ENCODE data around the gene CACNA2D1.

The CACNA2D1 gene

DNA sequence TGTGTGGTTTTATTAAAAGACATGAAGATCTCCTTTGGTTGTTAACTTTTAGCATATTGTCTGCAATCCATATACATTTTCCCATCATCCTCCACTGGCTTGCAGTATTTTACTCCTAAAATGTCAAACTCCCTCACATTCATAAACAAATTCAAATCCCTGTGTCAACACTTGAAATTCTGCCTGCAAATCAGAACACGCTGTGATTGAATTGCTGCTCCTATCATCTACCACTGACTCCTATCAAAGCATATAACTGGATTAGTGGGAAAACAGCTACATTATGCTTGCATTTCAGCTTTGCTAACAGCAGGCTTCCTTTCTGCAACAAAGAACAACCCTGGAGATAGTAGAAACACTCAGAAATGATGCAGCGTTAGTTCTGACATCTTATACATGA, 392.0 kb downstream of the CACNA2D1 start:
- H3K36me3 Mint-ChIP-seq = no peaks in the 10 kb centered on the region
- no peaks in the 10 kb centered on the region for H3K27me3 Mint-ChIP-seq
- no peaks in the 10 kb centered on the region for H3K4me1 Mint-ChIP-seq
- H3K9me3 Mint-ChIP-seq = peaks cover 3% of the 10 kb centered on the region
- no peak for ATAC-seq
- no peak overlapping the region for H3K4me3 Mint-ChIP-seq
- H3K27ac Mint-ChIP-seq = no peak overlapping the region

DNA sequence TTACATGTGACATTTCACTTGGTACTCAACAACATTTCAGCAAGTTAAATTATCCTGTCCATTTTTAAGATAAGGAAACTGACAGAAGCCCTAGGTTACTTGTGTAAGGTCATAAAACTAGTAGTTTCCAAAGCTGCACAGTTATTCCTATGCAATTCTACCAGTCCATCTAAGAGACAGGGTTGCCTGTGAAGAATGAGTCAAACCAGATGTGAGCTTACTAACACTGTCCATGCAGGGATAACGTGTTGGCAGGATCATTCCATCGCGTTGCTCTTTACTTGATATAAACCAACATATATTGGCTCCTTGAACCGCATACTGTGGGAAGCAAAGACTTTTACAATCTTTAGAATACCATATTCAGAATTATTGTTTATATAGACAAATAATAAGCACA, 392.8 kb downstream of the CACNA2D1 start:
- ATAC-seq = no peak
- Mint-ChIP-seq H3K4me1 (no peaks in the 10 kb centered on the region), H3K27ac (no peak overlapping the region), H3K9me3 (no peaks in the 10 kb centered on the region), H3K27me3 (no peaks in the 10 kb centered on the region), H3K4me3 (no peak overlapping the region), H3K36me3 (no peaks in the 10 kb centered on the region)

DNA sequence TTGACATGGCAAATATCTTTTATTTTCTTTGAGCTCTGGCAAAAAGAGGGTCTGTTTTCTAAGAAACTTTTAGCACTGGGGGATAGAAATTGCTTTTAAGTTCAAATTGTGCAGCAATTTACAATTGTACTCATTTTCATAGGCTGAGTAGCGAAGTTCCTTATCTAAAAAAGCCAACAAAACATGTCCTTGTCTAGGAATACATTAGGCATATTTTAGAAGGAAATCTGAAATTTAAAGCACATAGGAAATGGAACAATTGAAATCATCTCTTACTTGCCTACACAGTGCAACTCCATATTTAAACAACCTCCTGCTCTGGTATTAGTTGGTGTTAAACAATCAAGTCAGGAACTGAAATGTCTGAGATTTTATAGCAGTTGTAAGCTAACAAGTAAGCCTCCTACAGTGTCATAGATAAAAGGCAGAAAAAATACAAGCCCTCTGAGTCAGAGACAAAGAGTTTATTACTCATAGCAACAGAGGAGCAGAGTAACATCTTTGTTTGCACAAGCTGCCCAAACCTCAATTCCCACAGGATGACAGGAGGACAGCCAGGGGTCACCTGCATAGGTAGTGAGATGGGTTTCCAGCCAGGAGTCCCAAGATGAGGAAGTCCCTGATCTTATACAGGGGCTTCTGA, 393.6 kb downstream of the CACNA2D1 start:
- Mint-ChIP-seq H3K9me3 (no peaks in the 10 kb centered on the region), H3K36me3 (no peaks in the 10 kb centered on the region), H3K4me1 (no peaks in the 10 kb centered on the region), H3K27me3 (no peaks in the 10 kb centered on the region), H3K27ac (no peak overlapping the region), H3K4me3 (no peak overlapping the region)
- ATAC-seq = no peak

DNA sequence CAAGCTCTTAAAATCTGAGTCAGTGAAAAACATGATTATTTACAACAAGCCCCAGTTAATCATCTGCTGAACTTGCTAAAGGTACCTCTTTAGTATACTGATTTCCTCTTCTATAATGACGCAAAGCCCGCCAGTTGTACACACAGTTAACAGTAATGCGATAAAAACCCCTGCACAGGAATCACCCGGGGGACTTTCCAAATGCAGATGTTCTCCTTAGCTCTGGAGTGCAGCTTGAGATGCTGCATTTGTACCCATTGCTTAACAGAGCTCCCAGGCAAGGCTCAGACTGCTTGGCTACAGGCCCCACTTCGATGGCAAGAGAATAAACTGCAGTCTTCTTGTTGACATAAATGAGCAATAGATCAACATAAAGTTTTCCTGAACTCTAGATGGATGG, 394.1 kb downstream of the CACNA2D1 start:
- ATAC-seq = no peak
- Mint-ChIP-seq H3K4me3 (no peak overlapping the region), H3K27me3 (no peaks in the 10 kb centered on the region), H3K27ac (no peak overlapping the region), H3K4me1 (no peaks in the 10 kb centered on the region), H3K36me3 (no peaks in the 10 kb centered on the region), H3K9me3 (no peaks in the 10 kb centered on the region)

DNA sequence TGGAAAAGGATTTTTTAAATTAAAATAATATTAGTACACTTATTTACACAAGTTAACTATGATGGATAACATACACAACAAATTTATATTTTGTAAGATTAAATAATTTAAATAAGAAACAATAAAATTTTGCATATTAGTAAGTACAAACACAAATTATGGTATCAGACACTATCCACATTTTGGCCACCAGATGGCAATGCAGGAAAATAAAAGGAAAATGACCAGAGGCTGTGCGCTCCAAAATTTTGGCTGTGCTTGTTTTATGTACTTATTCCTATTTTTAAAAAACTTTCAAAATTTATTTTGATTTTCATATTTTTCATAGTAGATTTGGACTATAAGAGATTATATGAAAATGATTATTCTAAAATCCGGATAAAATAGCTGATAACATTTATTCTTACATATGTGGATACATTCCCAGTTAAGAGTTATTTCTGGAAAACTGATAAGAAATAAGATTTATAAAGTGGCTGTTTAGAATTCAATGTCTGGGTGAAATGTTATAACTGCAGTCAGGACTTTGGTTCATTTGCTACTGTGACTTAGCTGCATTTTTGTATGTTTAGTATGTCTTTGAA, 399.0 kb downstream of the CACNA2D1 start:
- Mint-ChIP-seq H3K27ac (no peak overlapping the region), H3K27me3 (no peaks in the 10 kb centered on the region), H3K4me1 (no peaks in the 10 kb centered on the region), H3K36me3 (no peaks in the 10 kb centered on the region), H3K4me3 (no peak overlapping the region), H3K9me3 (no peaks in the 10 kb centered on the region)
- ATAC-seq = no peak

DNA sequence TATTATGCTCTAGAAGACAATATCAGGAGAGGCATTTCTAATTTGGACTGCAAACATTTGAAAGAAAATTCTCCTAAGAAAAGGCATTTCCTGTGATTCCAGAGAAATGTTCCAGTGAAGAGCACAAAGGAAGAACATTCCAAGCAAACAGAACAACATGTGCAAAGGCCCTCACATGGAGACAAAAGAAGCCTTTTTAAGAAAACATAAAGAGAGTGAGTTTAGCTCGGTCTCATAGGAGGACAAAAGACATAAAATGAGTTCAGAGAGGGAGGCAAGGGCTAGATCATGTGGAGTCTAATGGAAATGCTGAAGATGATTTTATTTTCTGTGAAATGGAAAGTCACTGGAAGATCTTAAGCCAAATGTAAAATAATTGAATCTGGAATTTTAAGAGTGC, 404.0 kb downstream of the CACNA2D1 start:
- H3K4me3 Mint-ChIP-seq = no peak overlapping the region
- no peak for ATAC-seq
- H3K9me3 Mint-ChIP-seq = no peaks in the 10 kb centered on the region
- no peak overlapping the region for H3K27ac Mint-ChIP-seq
- H3K27me3 Mint-ChIP-seq = no peaks in the 10 kb centered on the region
- no peaks in the 10 kb centered on the region for H3K4me1 Mint-ChIP-seq
- no peaks in the 10 kb centered on the region for H3K36me3 Mint-ChIP-seq

DNA sequence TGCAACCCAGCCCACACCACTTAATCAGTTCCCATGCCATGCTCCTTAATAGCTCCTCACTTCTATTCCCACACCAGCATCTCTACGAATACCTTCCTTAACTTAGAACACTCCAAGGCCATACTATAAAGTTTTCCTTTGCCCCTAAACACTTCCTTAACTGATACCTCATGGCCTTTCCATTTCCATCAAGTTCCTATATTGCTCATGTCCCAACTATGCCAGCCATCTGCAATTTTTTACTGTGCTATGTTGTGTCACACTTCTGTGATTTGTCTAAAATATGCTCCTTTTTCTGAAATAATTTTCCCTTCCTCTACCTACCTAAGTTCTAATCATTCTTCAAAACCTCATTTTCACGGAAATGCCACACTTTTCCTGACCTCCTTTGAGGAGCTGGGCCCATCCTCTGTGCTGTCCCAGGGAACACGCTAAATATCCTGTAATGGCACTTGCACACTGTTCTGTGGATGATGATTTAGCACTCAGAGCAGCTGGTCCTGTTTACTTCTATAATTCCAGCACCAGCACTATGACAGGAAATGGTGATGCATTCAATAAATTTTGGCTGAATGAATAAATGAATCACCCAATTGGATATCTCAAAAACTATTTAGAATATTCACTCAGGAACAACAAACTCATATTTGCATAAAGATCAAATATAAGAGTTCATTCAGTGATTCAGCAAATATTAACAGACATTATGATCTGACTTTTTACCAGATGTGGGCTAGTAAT, 407.3 kb downstream of the CACNA2D1 start:
- Mint-ChIP-seq H3K4me3 (no peak overlapping the region), H3K27me3 (no peaks in the 10 kb centered on the region), H3K27ac (no peak overlapping the region), H3K4me1 (no peaks in the 10 kb centered on the region), H3K36me3 (no peaks in the 10 kb centered on the region), H3K9me3 (no peaks in the 10 kb centered on the region)
- ATAC-seq = no peak

DNA sequence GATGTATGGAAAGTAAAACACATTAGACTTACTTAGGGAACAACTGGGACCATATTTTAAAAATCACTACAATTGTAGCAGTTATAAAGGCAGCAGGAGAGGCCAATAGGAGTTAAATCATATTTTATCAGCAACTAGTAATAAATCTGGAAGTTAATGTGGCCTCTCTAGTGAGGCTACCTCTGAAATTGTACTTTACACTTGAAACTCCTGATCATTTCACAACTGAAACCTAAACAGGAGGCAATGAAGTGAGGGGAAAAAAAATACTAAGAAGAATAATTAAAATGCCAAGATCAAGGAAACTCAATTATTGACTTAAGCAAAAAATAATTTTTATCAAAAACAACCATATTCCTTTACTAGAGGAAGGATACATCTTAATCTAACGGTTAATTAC, 408.1 kb downstream of the CACNA2D1 start:
- Mint-ChIP-seq H3K27ac (no peak overlapping the region), H3K4me1 (no peaks in the 10 kb centered on the region), H3K4me3 (no peak overlapping the region), H3K9me3 (no peaks in the 10 kb centered on the region), H3K27me3 (no peaks in the 10 kb centered on the region), H3K36me3 (no peaks in the 10 kb centered on the region)
- ATAC-seq = no peak

DNA sequence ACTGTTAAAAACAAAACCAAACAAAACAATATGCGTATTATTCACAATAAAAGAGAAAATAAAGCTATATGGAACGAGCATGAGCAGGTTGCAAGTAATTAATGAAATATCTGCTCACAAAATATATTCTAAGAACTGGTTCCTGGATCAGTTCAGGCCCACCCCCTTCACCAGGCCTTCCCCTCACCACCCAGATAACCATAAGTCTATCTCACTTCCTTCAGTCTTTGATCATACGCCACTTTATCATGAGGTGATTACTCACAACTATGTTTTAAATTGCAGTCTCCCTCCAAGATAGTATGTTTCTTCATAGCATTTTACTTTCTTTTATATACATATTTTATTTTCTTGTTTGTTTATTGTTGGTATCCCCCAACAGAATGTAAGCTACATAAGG, 410.7 kb downstream of the CACNA2D1 start:
- no peak for ATAC-seq
- Mint-ChIP-seq H3K9me3 (no peaks in the 10 kb centered on the region), H3K36me3 (no peaks in the 10 kb centered on the region), H3K4me3 (no peak overlapping the region), H3K27ac (no peak overlapping the region), H3K4me1 (no peaks in the 10 kb centered on the region), H3K27me3 (no peaks in the 10 kb centered on the region)

DNA sequence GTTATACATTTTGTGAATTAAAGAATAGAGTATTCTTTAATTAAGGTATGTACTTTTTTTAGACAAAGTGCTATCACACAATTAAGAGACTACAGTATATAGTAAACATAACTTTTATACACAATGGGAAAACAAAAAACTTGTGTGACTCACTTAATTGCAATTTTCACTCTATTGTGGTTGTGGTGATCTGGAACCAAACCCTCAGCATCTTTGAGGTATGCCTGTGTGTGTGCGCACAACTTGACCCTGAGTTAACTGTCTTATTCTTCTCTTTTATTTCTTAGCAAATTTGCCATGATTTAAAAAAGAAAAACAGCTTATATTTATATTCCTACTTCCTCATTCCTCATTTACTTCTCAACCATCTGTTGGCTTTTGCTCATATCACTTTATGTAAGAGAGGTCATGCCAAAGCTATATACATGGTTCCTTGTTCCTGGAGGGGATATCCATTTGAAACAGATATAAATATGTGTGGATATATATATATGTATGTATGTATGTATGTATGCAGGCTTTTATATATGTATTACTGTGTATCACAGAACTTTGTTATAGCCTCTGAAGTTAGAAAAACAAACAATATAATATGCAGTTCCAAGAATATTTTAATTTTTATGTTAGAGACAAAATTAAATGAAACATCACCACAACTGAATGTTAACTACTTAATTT, 414.2 kb downstream of the CACNA2D1 start:
- ATAC-seq = no peak
- Mint-ChIP-seq H3K36me3 (no peaks in the 10 kb centered on the region), H3K27me3 (no peaks in the 10 kb centered on the region), H3K27ac (no peak overlapping the region), H3K4me1 (no peaks in the 10 kb centered on the region), H3K9me3 (no peaks in the 10 kb centered on the region), H3K4me3 (no peak overlapping the region)

DNA sequence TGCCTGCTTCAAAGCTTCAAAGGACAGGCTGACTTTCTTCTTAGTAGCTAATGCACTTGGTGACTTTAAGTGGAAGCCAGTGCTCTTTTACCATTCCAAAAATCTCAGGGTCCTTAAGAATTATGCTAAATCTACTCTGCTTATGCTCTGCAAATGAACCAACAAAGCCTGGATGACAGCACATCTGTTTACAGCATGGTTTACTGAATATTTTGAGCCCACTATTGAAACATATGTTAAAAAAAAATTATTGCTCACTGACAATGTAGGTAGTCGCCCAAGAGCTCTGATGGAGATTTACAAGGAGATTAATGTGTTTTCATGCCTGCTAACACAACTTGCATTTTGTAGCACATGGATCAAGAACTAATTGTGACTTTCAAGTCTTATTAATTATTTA, 415.5 kb downstream of the CACNA2D1 start:
- H3K27ac Mint-ChIP-seq = no peak overlapping the region

DNA sequence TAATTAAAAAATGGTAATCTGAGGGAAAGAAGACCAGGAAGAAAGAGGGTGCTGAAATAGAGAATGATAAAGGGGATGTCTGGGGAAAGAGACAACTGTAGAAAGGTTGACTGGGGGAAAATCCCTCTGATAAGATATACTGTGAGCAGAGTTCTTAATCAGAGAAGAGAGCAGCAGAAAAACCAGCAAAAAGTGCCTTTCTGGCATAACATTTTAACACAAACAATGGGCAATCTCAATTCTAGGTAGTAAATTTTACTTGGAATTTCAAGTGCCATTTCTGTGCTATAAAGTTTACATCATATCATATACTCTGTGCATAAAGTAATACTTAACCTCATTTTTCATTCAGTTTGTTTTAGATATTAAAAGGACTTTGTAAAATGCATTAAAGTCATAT, 421.9 kb downstream of the CACNA2D1 start:
- Mint-ChIP-seq H3K27ac (no peak overlapping the region), H3K27me3 (no peaks in the 10 kb centered on the region), H3K4me1 (no peaks in the 10 kb centered on the region), H3K9me3 (no peaks in the 10 kb centered on the region), H3K36me3 (no peaks in the 10 kb centered on the region), H3K4me3 (no peak overlapping the region)
- ATAC-seq = no peak

More for the DNA sequence above, 415.5 kb downstream of the CACNA2D1 start:
- Mint-ChIP-seq H3K9me3 (no peaks in the 10 kb centered on the region), H3K4me1 (no peaks in the 10 kb centered on the region), H3K4me3 (no peak overlapping the region), H3K27me3 (no peaks in the 10 kb centered on the region), H3K36me3 (no peaks in the 10 kb centered on the region)
- ATAC-seq = no peak

DNA sequence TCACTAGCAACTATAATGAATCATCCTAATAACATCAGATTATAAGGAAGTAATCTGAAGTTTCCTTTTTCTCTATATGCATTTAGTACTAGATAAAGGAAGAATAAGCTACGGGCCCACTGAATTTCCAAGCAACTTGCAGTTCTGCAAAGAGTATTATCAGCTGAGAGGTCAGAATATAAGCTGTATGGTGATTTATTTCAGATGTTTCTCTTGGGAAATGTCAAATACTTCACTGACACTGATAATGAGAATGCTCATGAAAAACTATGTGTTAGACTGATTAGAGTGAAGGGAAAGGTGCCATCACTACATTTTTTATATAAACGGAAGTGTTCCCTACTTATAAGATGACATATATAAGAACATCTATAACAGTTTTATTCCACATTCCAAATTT, 422.5 kb downstream of the CACNA2D1 start:
- Mint-ChIP-seq H3K36me3 (no peaks in the 10 kb centered on the region), H3K4me1 (no peaks in the 10 kb centered on the region), H3K4me3 (no peak overlapping the region), H3K27ac (no peak overlapping the region), H3K27me3 (no peaks in the 10 kb centered on the region), H3K9me3 (no peaks in the 10 kb centered on the region)
- no peak for ATAC-seq

DNA sequence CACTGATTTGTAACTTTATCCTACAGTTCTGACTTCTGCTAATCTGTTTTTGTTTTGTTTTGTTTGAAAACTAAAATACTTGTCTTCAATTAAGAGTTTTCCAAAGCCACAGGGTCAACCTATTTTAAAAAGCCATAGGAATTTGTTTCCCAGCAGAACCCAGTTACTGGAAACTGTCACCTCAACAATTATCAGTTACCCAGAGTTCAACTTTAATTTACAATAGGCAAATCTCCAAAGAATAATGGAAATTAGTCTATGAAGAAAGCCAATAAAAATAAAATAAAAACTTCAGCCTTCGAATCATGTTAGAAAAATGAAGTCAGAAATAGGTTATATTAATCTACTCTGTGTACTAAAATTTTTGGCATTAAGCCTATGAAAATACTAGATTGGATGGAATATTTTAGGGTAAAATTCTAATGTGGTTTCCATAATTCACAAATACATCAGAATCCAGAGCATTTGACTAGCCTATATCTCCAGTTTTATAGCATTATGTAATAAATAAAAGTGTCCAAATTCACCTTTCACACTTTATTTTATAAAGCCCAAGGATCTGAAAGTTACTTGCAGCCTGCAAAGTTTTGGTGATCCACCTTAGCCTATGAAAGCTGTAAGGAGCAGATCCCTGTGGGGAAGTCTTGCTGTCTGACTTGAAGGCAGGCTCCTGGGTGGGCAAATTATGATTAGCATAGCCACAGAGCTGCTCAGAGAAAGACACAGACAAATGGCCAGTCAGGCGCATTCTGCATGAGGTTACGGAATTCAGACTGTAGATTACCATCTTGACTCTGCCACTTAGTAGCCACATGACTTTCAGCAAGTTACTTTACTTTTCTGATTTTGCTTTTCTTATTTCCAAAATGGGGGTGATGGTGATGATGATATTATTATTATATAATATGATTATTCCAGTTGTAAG, 423.8 kb downstream of the CACNA2D1 start:
- ATAC-seq = no peak
- Mint-ChIP-seq H3K9me3 (no peaks in the 10 kb centered on the region), H3K27me3 (no peaks in the 10 kb centered on the region), H3K36me3 (no peaks in the 10 kb centered on the region), H3K27ac (no peak overlapping the region), H3K4me3 (no peak overlapping the region), H3K4me1 (no peaks in the 10 kb centered on the region)

DNA sequence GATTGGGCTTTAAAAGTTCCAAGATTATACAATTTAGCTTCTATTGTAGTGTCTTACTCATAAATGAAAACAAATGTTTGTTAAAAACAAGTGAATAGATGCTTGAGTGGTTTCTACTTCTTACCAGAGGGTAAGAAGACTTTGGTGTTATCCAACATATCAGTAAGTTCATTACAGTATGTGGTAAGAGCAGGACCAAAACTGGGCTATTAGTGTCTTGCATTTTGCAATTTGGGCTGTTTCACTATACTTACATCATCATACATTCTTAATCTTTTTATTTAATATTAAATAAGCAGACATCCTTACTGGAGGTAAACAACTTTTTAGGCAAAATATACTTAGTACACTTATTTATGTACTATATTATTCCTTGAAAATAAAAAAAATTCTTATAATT, 425.4 kb downstream of the CACNA2D1 start:
- Mint-ChIP-seq H3K9me3 (no peaks in the 10 kb centered on the region), H3K4me3 (no peak overlapping the region), H3K27me3 (no peaks in the 10 kb centered on the region), H3K27ac (no peak overlapping the region), H3K36me3 (no peaks in the 10 kb centered on the region), H3K4me1 (no peaks in the 10 kb centered on the region)
- ATAC-seq = no peak

Measured in stimulated activated memory B cell treated with anti-CD40 and anti-IgM and Interleukin-4, amounts not matched to agents 10 μg/mL and 1 μg/mL and 100 μg/mL, for 72 hours (primary cell).